Upper lobe of right lung (tissue), 1 donor: ENCODE results near the gene ZFHX3. TPM values are rescaled to one million over a fixed set of nuclear protein-coding genes. Genes with fewer than 3 reads are reported as not detected.
A peak's percentile ranks its signal among the peaks of the same experiment; 100 is the strongest.

Experiments
- ATAC-seq: fragments of 200-7000 bp; cut with Tn5 transposase; one replicate; pipeline ENCODE4 v1.9.1; 2020; ENCODE audit warnings: mild to moderate bottlenecking, moderate library complexity
- DNase-seq: peaks from one replicate; pipeline ENCODE4 v3.0.0-alpha.2; 2020
- H3K27ac ChIP-seq: fragments of 200-600 bp; one replicate; pipeline ENCODE4 v1.8.0; 2022
- H3K27me3 ChIP-seq: fragments of 200-600 bp; one replicate; pipeline ENCODE4 v1.8.0; 2022; ENCODE audit warnings: mild to moderate bottlenecking
- H3K36me3 ChIP-seq: fragments of 200-600 bp; one replicate; pipeline ENCODE4 v1.8.0; 2022
- H3K4me1 ChIP-seq: fragments of 200-600 bp; one replicate; pipeline ENCODE4 v1.8.0; 2022
- H3K4me3 ChIP-seq: fragments of 200-600 bp; one replicate; pipeline ENCODE4 v1.8.0; 2022; ENCODE audit warnings: mild to moderate bottlenecking
- H3K9me3 ChIP-seq: fragments of 200-600 bp; one replicate; pipeline ENCODE4 v1.8.0; 2022
- CTCF ChIP-seq: fragments of 200-600 bp; IDR thresholded peaks from one replicate; pipeline ENCODE4 v1.8.0; 2022; ENCODE audit warnings: antibody characterized with exemption
- intact Hi-C: fragments of 100-400 bp; cut with DNase I; formaldehyde crosslinking; loops from one replicate; pipeline ENCODE4 v1.11.0; 2022
- total RNA-seq: library from RNA; stranded (reverse); fragmentation: NEBNext Ultra II Directional; extraction: Animal tissue kit (Norgen Biotek cat#: 25700); gene quantifications from one replicate; pipeline ENCODE4 v1.2.1, GENCODE V29; 2021
- donor health status: DM: no; HTN: yes; CAD: no; lungs with severe emphysema.

The ZFHX3 gene
- total RNA-seq, 1 donor from 2014 or later: 29.0 TPM

- intact Hi-C loops: no loop called here
- Histone ChIP-seq H3K27me3 (no peaks in the 10 kb centered on the region), H3K4me3 (no peak overlapping the region), H3K9me3 (no peaks in the 10 kb centered on the region), H3K36me3 (no peaks in the 10 kb centered on the region), H3K4me1 (peaks cover 43% of the 10 kb centered on the region), H3K27ac (no peak overlapping the region)
- no peak for ATAC-seq
- DNase-seq: no peak
- no peak for TF ChIP-seq CTCF
Measured at GRCh38 chr16:72936408-72936807, 111.5 kb downstream of the ZFHX3 start.

- DNase-seq (no peak), ATAC-seq (no peak)
- intact Hi-C loops: no loop called here
- no peaks in the 10 kb centered on the region for H3K36me3 ChIP-seq
- no peaks in the 10 kb centered on the region for H3K27me3 ChIP-seq
- peaks cover 44% of the 10 kb centered on the region for H3K4me1 ChIP-seq
- no peak overlapping the region for H3K27ac ChIP-seq
- TF ChIP-seq CTCF: no peak
- H3K4me3 ChIP-seq: no peak overlapping the region
- no peaks in the 10 kb centered on the region for H3K9me3 ChIP-seq
Measured at GRCh38 chr16:72935896-72936295, 112.0 kb downstream of the ZFHX3 start.

GRCh38 chr16:72934636-72935403 is 113.1 kb downstream of the ZFHX3 start:
- Histone ChIP-seq H3K36me3 (no peaks in the 10 kb centered on the region), H3K27ac (no peak overlapping the region), H3K9me3 (no peaks in the 10 kb centered on the region), H3K4me1 (peaks cover 46% of the 10 kb centered on the region), H3K27me3 (no peaks in the 10 kb centered on the region), H3K4me3 (no peak overlapping the region)
- no peak for DNase-seq
- no peak for TF ChIP-seq CTCF
- intact Hi-C loops: no loop called here
- no peak for ATAC-seq

- H3K27me3 ChIP-seq: no peaks in the 10 kb centered on the region
- H3K4me3 ChIP-seq: no peak overlapping the region
- intact Hi-C loops: no loop called here
- H3K9me3 ChIP-seq: no peaks in the 10 kb centered on the region
- H3K27ac ChIP-seq: no peak overlapping the region
- ATAC-seq: no peak
- no peak for TF ChIP-seq CTCF
- no peaks in the 10 kb centered on the region for H3K36me3 ChIP-seq
- H3K4me1 ChIP-seq: peaks cover 30% of the 10 kb centered on the region
- no peak for DNase-seq
Measured at GRCh38 chr16:72932677-72933335, 115.1 kb downstream of the ZFHX3 start.

- H3K36me3 ChIP-seq: no peaks in the 10 kb centered on the region
- peak overlapping the region; percentile 80 for H3K27ac ChIP-seq
- no peaks in the 10 kb centered on the region for H3K27me3 ChIP-seq
- peaks cover 33% of the 10 kb centered on the region for H3K4me1 ChIP-seq
- intact Hi-C loops: no loop called here
- no peak for TF ChIP-seq CTCF
- H3K4me3 ChIP-seq: no peak overlapping the region
- no peaks in the 10 kb centered on the region for H3K9me3 ChIP-seq
- DNase-seq: no peak
- no peak for ATAC-seq
Measured at GRCh38 chr16:72932050-72932449, 115.9 kb downstream of the ZFHX3 start.
